ENCODE results near the gene TMIE. TPM values are rescaled to one million over a fixed set of nuclear protein-coding genes. Genes with fewer than 3 reads are reported as not detected.

The TMIE gene
- total and polyA plus RNA-seq, 5 experiments from 2014 or later, result 0.29 to 2.2 (median 1.4) TPM

- DNase-seq, result no peak
- ATAC-seq, result no peak
- H3K27ac Mint-ChIP-seq, result no peak overlapping the region
- H3K4me1 Mint-ChIP-seq, result peaks cover 0 to 7% (median 0%) of the 10 kb centered on the region in 4 donors
- peaks cover 11 to 30% (median 18%) of the 10 kb centered on the region in 5 donors for H3K27me3 Mint-ChIP-seq
- peaks cover 0 to 4% (median 0%) of the 10 kb centered on the region in 9 donors for H3K9me3 Mint-ChIP-seq
- no peaks in the 10 kb centered on the region for H3K36me3 Mint-ChIP-seq
- POLR2A ChIA-PET, result no interaction called here
- no peak overlapping the region for H3K4me3 Mint-ChIP-seq
These were observed 15.6 kb downstream of the TMIE start for GRCh38 chr3:46716461-46717441.

- Mint-ChIP-seq H3K4me3 (no peak within 1 kb of the TSS), H3K27me3 (peaks cover 11 to 30% (median 20%) of the 10 kb centered on the region in 5 donors), H3K4me1 (peaks cover 0 to 7% (median 0%) of the 10 kb centered on the region in 4 donors), H3K9me3 (peaks cover 0 to 4% (median 0%) of the 10 kb centered on the region in 9 donors), H3K27ac (peak within 1 kb of the TSS in 2 of 10 donors; percentile 49 to 52), H3K36me3 (no peaks in the 10 kb centered on the region)
- ATAC-seq, result peak in 1 of 2 donors; percentile 68
- peak in 3 of 10 donors; percentile 16 to 36 (median 20) for DNase-seq
- POLR2A ChIA-PET, result no interaction called here
These were observed 16.4 kb downstream of the TMIE start, which contains the start of gene PRSS50 for GRCh38 chr3:46717447-46718231. PRSS50 (minus strand) TSS chr3:46717869; CDS start chr3:46717824, 45 bp downstream.

GRCh38 chr3:46719044-46719565 is 17.9 kb downstream of the TMIE start:
- Mint-ChIP-seq H3K4me1 (peaks cover 0 to 3% (median 0%) of the 10 kb centered on the region in 4 donors), H3K27me3 (peaks cover 11 to 30% (median 22%) of the 10 kb centered on the region in 5 donors), H3K27ac (peak overlapping the region in 1 of 10 donors; percentile 29), H3K9me3 (peaks cover 0 to 4% (median 0%) of the 10 kb centered on the region in 9 donors), H3K36me3 (no peaks in the 10 kb centered on the region), H3K4me3 (no peak overlapping the region)
- ATAC-seq (no peak), DNase-seq (no peak)
- POLR2A ChIA-PET, result no interaction called here

- no peak overlapping the region for H3K4me3 Mint-ChIP-seq
These were observed 18.6 kb downstream of the TMIE start for GRCh38 chr3:46719735-46720271.

GRCh38 chr3:46721009-46721408 is 19.8 kb downstream of the TMIE start:
- Mint-ChIP-seq H3K4me1 (peaks cover 0 to 3% (median 0%) of the 10 kb centered on the region in 4 donors), H3K27ac (no peak overlapping the region), H3K27me3 (peaks cover 11 to 30% (median 22%) of the 10 kb centered on the region in 5 donors), H3K36me3 (no peaks in the 10 kb centered on the region), H3K9me3 (peaks cover 0 to 4% (median 0%) of the 10 kb centered on the region in 9 donors), H3K4me3 (no peak overlapping the region)
- DNase-seq (no peak), ATAC-seq (no peak)
- POLR2A ChIA-PET, result no interaction called here

More at GRCh38 chr3:46719735-46720271, 18.6 kb downstream of the TMIE start:
- H3K9me3 Mint-ChIP-seq, result peaks cover 0 to 4% (median 0%) of the 10 kb centered on the region in 9 donors
- no peak for ATAC-seq
- H3K27me3 Mint-ChIP-seq, result peaks cover 11 to 30% (median 22%) of the 10 kb centered on the region in 5 donors
- POLR2A ChIA-PET, result no interaction called here
- DNase-seq, result no peak
- H3K36me3 Mint-ChIP-seq, result no peaks in the 10 kb centered on the region
- H3K27ac Mint-ChIP-seq, result no peak overlapping the region
- H3K4me1 Mint-ChIP-seq, result peaks cover 0 to 3% (median 0%) of the 10 kb centered on the region in 4 donors

GRCh38 chr3:46722443-46722842 is 21.3 kb downstream of the TMIE start:
- Mint-ChIP-seq H3K4me1 (peaks cover 0 to 3% (median 0%) of the 10 kb centered on the region in 4 donors), H3K9me3 (peaks cover 0 to 4% (median 0%) of the 10 kb centered on the region in 9 donors), H3K36me3 (no peaks in the 10 kb centered on the region), H3K27me3 (peaks cover 11 to 30% (median 23%) of the 10 kb centered on the region in 5 donors), H3K4me3 (no peak overlapping the region), H3K27ac (no peak overlapping the region)
- DNase-seq, result no peak
- POLR2A ChIA-PET, result no interaction called here
- ATAC-seq, result no peak

- ATAC-seq (no peak), DNase-seq (no peak)
- peaks cover under 1 to 20% (median 7%) of the 10 kb centered on the region in 5 donors for H3K27me3 Mint-ChIP-seq
- no peaks in the 10 kb centered on the region for H3K4me1 Mint-ChIP-seq
- no peak overlapping the region for H3K27ac Mint-ChIP-seq
- H3K36me3 Mint-ChIP-seq, result no peaks in the 10 kb centered on the region
- POLR2A ChIA-PET, result no interaction called here
- no peak overlapping the region for H3K4me3 Mint-ChIP-seq
- H3K9me3 Mint-ChIP-seq, result peaks cover 0 to 4% (median 0%) of the 10 kb centered on the region in 9 donors
These were observed 23.2 kb downstream of the TMIE start for GRCh38 chr3:46724424-46724823.

- POLR2A ChIA-PET, result no interaction called here
- H3K27ac Mint-ChIP-seq, result no peak overlapping the region
- H3K4me1 Mint-ChIP-seq, result no peaks in the 10 kb centered on the region
- DNase-seq (no peak), ATAC-seq (no peak)
- H3K36me3 Mint-ChIP-seq, result no peaks in the 10 kb centered on the region
- peaks cover 0 to 4% (median 0%) of the 10 kb centered on the region in 9 donors for H3K9me3 Mint-ChIP-seq
- no peak overlapping the region for H3K4me3 Mint-ChIP-seq
- H3K27me3 Mint-ChIP-seq, result peaks cover 0 to 15% (median 0%) of the 10 kb centered on the region in 5 donors
These were observed 24.6 kb downstream of the TMIE start for GRCh38 chr3:46725621-46726314.

- H3K9me3 Mint-ChIP-seq, result no peaks in the 10 kb centered on the region
These were observed 27.8 kb downstream of the TMIE start for GRCh38 chr3:46729038-46729437.

GRCh38 chr3:46730819-46731218 is 29.6 kb downstream of the TMIE start:
- Mint-ChIP-seq H3K27me3 (peaks cover 0 to 11% (median 6%) of the 10 kb centered on the region in 5 donors), H3K9me3 (no peaks in the 10 kb centered on the region), H3K4me3 (no peak overlapping the region), H3K27ac (no peak overlapping the region), H3K36me3 (peaks cover 0 to 1% (median 0%) of the 10 kb centered on the region in 3 donors), H3K4me1 (no peaks in the 10 kb centered on the region)
- DNase-seq, result no peak
- POLR2A ChIA-PET, result no interaction called here
- no peak for ATAC-seq

More at GRCh38 chr3:46729038-46729437, 27.8 kb downstream of the TMIE start:
- Mint-ChIP-seq H3K4me1 (no peaks in the 10 kb centered on the region), H3K27ac (peak overlapping the region in 1 of 10 donors; percentile 71), H3K4me3 (no peak overlapping the region), H3K36me3 (no peaks in the 10 kb centered on the region), H3K27me3 (peaks cover 0 to 11% (median 4%) of the 10 kb centered on the region in 5 donors)
- ATAC-seq (no peak), DNase-seq (no peak)
- POLR2A ChIA-PET, result no interaction called here

- Mint-ChIP-seq H3K4me1 (no peaks in the 10 kb centered on the region), H3K4me3 (no peak overlapping the region), H3K9me3 (no peaks in the 10 kb centered on the region), H3K27ac (no peak overlapping the region), H3K27me3 (peaks cover 0 to 9% (median 6%) of the 10 kb centered on the region in 5 donors), H3K36me3 (peaks cover 0 to 1% (median 0%) of the 10 kb centered on the region in 3 donors)
- POLR2A ChIA-PET, result no interaction called here
- ATAC-seq (no peak), DNase-seq (no peak)
These were observed 30.6 kb downstream of the TMIE start for GRCh38 chr3:46731795-46732194.
